ENCODE results near the gene ZHX3. TPM values are rescaled to one million over a fixed set of nuclear protein-coding genes. Genes with fewer than 3 reads are reported as not detected.

ZHX3 gene
- total and polyA plus RNA-seq, 2 of the 4 experiments (the other 2 are of a cell fraction) = 25.0 to 28.0 TPM

- Histone ChIP-seq H3K27ac (ENCODE audit: insufficient read depth, low read length) (no peak overlapping the region), H3K4me3 (ENCODE audit: insufficient read depth, low read depth, low read length) (no peak overlapping the region), H3K4me1 (ENCODE audit: control insufficient read depth, insufficient read depth, low read length) (no peaks in the 10 kb centered on the region), H2AK5ac (ENCODE audit: low read depth, low read length) (no peak overlapping the region), H2BK15ac (ENCODE audit: low read depth, low read length) (no peak overlapping the region), H3K23ac (ENCODE audit: low read depth, low read length) (no peak overlapping the region), H3K36me3 (ENCODE audit: control insufficient read depth, insufficient read depth, low read length) (no peaks in the 10 kb centered on the region), H4K20me1 (ENCODE audit: insufficient read depth, low read length) (no peaks in the 10 kb centered on the region), H2BK120ac (ENCODE audit: low read depth, low read length) (no peak overlapping the region), H4K91ac (ENCODE audit: insufficient read depth, low read depth, low read length) (no peak overlapping the region), H3K27me3 (ENCODE audit: control insufficient read depth, insufficient read depth, low read length) (peaks cover 1% of the 10 kb centered on the region; the same call in 1 of the 2 replicates), H2BK20ac (ENCODE audit: low read depth, low read length) (no peak overlapping the region), H2AK9ac (replicated peaks; ENCODE audit: low read depth, low read length, poor library complexity) (no peak overlapping the region), H3K18ac (ENCODE audit: low read depth, low read length) (no peak overlapping the region), H3K4me2 (ENCODE audit: low read depth, low read length) (no peak overlapping the region), H2AFZ (replicated peaks; ENCODE audit: low read length, poor library complexity) (no peak overlapping the region), H3K9me1 (ENCODE audit: insufficient read depth, low read length) (no peaks in the 10 kb centered on the region), H4K8ac (ENCODE audit: low read depth in 2 of 2, low read length in 2 of 2) (no peak overlapping the region), H3K79me1 (ENCODE audit: low read depth in 1 of 2, low read length in 2 of 2) (no peaks in the 10 kb centered on the region), H3K14ac (replicated peaks; ENCODE audit: low read depth, low read length) (no peak overlapping the region), H3K56ac (ENCODE audit: extremely low read depth, insufficient read depth, low read length) (no peak overlapping the region), H2BK5ac (ENCODE audit: low read depth, low read length, poor library complexity, severe bottlenecking) (no peak overlapping the region), H3K9me3 (ENCODE audit: control insufficient read depth, insufficient read depth, low read length) (no peaks in the 10 kb centered on the region), H3K4ac (ENCODE audit: low read depth, low read length) (no peak overlapping the region), H3K9ac (ENCODE audit: low read depth, low read length) (no peak overlapping the region), H4K5ac (ENCODE audit: low read depth, low read length) (no peak overlapping the region)
- dilution Hi-C loops (cut with HindIII; ENCODE audit: low sequenced_read_pairs, unreplicated experiment) (no loop called here), intact Hi-C loops (cut with micrococcal nuclease) (no loop called here), in situ Hi-C loops (cut with MboI; ENCODE audit: low sequenced_read_pairs) (no loop called here)
- POLR2A ChIA-PET (ENCODE audit: unreplicated experiment) = no interaction called here
- no peak for DNase-seq
- TF ChIP-seq USF2 (IDR thresholded peaks at IDR 0.05; ENCODE audit: low read depth, low read length) = no peak
- no peak for TF ChIP-seq RCOR1 (IDR thresholded peaks at IDR 0.05; ENCODE audit: insufficient replicate concordance, low read length)
- CTCF ChIA-PET = no interaction called here
- WGBS, 2 experiments (ENCODE audit: extremely low coverage in 2 of 2, insufficient read length in 1 of 2) = 80% methylated on average over 1 of the region's 7 CpGs; no CpG with 5 or more reads in 1 of the 2 experiments
- ATAC-seq (ENCODE audit: low read depth) = no peak
- no TSS peak for BruUV-seq (replicated peaks)
These were observed 41.2 kb upstream of the ZHX3 start for GRCh38 chr20:41358717-41359116.
